Measurements from ENCODE around the gene GEMIN2.
"Not testable (repeated sequence)": the region's sequence is repeated elsewhere in the genome, so short reads cannot be mapped to it uniquely, and the experiment has no call there.

GEMIN2 gene

DNA sequence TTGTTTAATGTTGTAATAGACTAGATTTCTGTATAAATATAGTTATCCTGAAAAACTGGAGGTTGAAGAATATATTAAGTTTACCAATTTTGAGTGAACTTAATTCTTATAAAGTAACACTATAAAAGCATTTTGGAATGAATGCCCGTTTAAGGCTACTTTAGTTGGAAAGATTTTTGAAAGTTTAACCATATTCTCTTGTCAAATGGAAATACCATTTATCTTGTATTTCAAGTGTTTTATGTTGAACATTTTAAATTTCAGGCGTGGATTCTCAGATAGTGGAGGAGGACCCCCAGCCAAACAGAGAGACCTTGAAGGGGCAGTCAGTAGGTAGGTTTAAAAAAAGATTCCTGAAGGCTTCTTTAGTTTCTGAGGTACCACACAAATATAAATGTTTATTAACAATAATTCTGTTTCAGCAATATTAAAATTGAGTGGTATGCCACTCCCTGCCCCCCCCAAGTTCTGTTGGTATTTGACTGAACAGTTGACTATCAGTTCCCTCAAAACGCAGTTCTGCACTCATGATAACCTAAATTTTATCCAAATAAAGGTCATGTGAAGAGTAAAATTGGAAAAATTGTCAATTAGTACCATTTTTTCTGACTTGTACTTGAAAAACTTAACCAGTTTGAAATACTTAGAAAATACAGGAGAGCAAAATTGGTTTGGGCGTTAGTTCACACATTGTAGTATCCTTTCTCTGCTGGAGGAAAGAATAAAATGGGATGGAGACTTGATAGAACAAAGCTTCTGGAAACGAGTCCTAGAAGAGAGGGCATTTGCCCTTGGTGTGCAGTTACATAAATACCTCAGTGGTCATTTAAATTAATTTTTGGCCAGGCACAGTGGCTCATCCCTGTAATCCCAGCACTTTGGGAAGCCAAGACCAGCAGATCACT lies 62.4 kb downstream of the GEMIN2 start:
- DNase-seq (ENCODE audit: low read depth in 2 of 3, low spot score in 2 of 3) = no peak

- no peak for DNase-seq (ENCODE audit: low read depth in 2 of 3, low spot score in 2 of 3)
These were observed 63.0 kb downstream of the GEMIN2 start for GRCh38 chr14:39177168-39177545.

DNA sequence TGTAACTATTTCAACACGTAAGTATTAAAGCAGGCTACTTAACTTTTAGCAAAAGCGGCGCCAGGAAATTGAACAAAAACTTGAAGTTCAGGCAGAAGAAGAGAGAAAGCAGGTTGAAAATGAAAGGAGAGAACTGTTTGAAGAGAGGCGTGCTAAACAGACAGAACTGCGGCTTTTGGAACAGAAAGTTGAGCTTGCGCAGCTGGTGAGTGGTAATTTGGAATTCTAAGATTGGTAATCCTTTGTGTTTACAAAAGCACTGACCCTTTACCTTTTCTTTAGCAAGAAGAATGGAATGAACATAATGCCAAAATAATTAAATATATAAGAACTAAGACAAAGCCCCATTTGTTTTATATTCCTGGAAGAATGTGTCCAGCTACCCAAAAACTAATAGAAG lies 64.9 kb downstream of the GEMIN2 start:
- no peak for DNase-seq (ENCODE audit: low read depth in 2 of 3, low spot score in 2 of 3)

DNA sequence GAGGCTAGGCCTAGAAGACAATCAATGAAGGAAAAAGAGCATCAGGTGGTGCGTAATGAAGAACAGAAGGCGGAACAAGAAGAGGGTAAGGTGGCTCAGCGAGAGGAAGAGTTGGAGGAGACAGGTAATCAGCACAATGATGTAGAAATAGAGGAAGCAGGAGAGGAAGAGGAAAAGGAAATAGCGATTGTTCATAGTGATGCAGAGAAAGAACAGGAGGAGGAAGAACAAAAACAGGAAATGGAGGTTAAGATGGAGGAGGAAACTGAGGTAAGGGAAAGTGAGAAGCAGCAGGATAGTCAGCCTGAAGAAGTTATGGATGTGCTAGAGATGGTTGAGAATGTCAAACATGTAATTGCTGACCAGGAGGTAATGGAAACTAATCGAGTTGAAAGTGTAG lies 66.4 kb downstream of the GEMIN2 start:
- DNase-seq (ENCODE audit: low read depth in 2 of 3, low spot score in 2 of 3) = no peak

- DNase-seq (ENCODE audit: low read depth in 2 of 3, low spot score in 2 of 3) = no peak
These were observed 67.0 kb downstream of the GEMIN2 start for GRCh38 chr14:39181026-39181692.

DNA sequence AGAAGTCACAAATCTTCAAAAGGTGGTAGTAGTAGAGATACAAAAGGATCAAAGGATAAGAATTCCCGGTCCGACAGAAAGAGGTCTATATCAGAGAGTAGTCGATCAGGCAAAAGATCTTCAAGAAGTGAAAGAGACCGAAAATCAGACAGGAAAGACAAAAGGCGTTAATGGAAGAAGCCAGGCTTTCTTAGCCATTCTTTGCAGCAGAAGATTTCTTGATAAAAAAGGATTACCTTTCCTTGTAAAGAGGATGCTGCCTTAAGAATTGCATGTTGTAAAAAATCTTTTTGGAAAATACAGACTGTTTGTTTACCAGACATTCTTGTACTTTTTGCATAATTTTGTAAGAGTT lies 67.5 kb downstream of the GEMIN2 start:
- DNase-seq (ENCODE audit: low read depth in 2 of 3, low spot score in 2 of 3) = no peak

DNA sequence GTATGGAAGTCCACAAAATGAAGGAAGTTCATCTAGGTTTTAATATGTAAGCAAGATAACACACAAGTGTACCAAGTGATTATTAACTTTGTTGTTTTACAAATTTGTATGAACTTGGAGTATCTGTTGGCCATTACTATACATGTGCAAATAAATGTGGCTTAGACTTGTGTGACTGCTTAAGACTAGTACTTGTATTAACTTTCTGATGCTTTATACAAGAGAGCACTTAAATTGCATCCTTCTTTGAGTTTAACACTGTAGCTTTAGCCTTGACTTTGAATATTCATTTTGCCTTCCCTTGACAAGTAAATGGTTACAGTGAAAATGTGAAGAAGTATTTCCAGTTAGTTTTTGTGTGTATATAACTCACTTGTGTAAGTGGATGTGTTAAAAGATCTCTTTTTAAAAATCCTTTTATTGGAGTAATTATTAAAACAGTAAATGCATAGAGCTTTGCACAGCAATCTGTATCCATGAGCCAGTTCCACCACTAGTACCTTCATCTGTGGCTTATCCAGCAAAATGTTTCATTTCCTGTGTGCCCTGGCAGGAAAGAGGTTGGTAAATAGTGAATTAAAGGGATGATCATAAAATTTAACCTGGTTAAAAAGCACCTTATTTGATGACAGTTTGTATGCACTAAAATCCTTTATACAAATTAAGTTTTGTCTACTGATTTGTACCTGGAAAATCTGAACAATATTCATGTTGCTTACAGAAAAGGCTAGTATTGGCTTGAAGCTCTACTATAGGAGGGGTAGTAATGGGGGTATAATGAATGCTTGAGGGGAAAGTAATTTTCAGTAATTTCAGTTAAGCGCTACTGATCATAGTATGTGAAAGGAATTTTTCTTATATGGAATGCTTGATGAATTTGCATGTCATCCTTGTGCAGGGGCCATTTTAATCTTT lies 68.9 kb downstream of the GEMIN2 start:
- no peak for DNase-seq (ENCODE audit: low read depth in 2 of 3, low spot score in 2 of 3)

DNA sequence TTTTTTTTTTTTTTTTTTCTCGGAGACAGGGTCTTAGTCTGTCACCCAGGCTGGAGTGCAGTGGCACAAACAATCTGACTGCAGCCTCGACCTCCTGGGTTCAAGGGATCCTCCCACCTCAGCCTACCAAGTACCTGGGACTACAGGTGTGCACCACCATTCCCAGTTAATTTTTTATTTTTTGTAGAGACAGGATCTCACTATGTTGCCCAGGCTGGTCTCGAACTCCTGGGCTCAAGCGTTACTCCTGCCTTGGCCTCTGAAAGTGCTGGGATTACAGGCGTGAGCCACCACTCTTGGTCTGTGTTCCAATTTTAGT lies 69.5 kb downstream of the GEMIN2 start:
- DNase-seq (ENCODE audit: low read depth in 2 of 3, low spot score in 2 of 3) = not testable (repeated sequence)

- DNase-seq (ENCODE audit: low read depth in 2 of 3, low spot score in 2 of 3) = no peak
These were observed 70.6 kb downstream of the GEMIN2 start for GRCh38 chr14:39184628-39185255.

DNA sequence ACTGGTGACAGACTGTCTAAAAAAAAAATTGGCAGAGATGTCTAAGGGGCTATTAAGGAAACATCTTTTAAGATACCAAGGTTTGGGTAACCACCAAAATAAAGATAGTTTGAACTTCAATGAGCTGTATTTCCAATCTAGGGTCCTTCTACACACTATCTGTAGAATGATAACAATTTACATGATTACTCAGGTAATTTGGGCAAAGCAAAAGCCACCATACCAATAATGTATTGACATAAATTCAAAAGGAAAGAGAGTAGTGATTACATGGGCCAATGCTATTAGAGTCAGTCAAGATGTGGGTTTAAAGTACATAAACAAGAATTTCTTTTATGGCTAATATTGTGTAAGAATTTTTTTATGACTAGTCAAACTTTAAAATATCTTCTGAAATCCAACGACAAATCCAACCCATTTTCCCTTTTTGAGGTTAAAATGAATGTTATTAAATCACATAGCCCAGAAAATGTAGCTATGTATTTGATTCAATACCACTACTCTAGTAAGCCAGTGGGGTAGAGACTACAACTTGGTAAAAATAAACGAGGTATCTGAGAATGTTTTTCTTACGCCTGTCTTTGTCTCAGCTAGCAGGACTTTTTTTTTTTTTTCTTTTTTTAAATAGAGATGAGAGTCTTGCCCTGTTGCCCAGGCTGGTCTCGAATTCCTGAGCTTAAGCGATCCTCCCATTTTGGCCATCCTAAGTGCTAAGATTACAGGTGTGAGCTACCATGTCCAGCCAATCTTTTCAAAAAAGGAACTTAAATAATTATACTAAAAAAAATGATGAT lies 71.3 kb downstream of the GEMIN2 start:
- DNase-seq (ENCODE audit: low read depth in 2 of 3, low spot score in 2 of 3) = no peak
